ENCODE results near the gene B3GNT4. TPM values are rescaled to one million over a fixed set of nuclear protein-coding genes. Genes with fewer than 3 reads are reported as not detected.

Gene B3GNT4
- 1 to 10 TPM; 2.3 to 3.6 TPM for total RNA-seq

DNA sequence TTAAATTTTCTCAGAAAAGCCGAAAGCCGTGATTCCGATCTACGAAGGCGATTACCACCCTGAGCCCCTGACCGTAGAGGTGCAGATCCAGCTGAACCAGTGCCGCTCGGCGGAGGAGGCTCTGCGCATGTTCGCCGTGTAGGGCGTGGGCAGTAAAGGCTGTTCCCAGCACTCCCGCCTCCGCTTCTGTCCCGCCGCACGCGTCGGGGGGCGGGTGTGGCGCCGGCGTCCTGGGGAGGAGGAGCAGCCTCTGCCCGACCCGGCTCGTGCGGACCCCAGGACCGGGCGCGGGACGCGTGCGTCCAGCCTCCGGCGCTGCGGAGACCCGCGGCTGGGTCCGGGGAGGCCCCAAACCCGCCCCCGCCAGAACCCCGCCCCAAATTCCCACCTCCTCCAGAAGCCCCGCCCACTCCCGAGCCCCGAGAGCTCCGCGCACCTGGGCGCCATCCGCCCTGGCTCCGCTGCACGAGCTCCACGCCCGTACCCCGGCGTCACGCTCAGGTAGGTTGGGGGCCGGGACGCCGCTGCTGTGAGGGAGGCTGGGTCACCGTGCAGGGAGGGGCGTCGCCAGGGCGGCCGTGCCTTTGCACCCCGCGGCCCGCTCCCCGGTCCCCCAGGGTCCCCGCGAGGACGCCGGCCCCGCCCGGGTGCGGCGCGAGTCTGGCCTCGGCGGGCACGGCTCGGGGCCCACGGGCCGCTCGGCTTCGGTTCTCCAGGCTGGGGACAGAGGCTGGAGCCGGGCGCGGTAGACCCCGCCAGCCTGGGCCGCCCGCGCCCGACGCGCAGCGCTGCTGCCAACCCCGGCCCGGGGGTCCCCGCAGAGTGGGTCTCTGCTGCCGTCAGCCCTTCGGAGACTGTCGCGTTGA, at the start of gene B3GNT4:
B3GNT4 (plus strand) TSS at position 409 of the 866 bp plus-strand sequence. CDS start 910 bp downstream, outside the sequence.
- POLR2A ChIA-PET, result interaction anchor here (1.2 kb wide), 2 partner anchors 8 to 23 kb away, joined by 3 read pairs; partner anchors contain the start of gene DIABLO
- Mint-ChIP-seq H3K9me3 (no peaks in the 10 kb centered on the region), H3K36me3 (peaks cover 10% of the 10 kb centered on the region), H3K4me3 (peak within 1 kb of the TSS; percentile 78), H3K27me3 (peaks cover 14% of the 10 kb centered on the region), H3K27ac (no peak within 1 kb of the TSS), H3K4me1 (ENCODE audit: low read depth) (peaks cover 9% of the 10 kb centered on the region)
- intact Hi-C loops (cut with micrococcal nuclease), result loop anchor here (10.0 kb wide), 1 partner anchor 61 kb away; the partner anchor contains the start of gene VPS33A
- peak; percentile 76 for DNase-seq
- CTCF ChIA-PET, result interaction anchor here (0.6 to 1.2 kb wide), 2 partner anchors 12 to 353 kb away, joined by 3 read pairs; no protein-coding TSS in a partner anchor

DNA sequence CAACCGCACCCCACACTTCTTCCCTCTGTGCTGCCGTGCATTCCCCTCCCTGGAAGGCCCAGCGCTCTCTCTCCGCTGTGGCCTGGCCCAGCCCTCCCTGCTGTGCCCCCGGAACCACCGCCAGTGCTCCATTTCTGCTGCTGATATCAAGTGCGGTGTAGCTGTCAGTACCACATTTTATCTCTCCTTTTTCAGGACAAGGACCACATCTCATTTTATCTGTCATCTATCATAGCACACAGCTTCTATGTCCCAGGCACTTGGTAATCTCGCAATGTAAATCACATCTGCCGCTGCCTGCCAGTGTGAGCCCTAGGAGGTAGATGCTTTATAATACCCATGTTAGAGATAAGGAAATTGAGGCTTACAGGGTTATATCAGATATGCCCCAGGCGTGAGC, 47.8 kb upstream of the B3GNT4 start:
- no peak overlapping the region for H3K27ac Mint-ChIP-seq
- no peaks in the 10 kb centered on the region for H3K9me3 Mint-ChIP-seq
- ChIA-PET POLR2A (no interaction called here), CTCF (interaction anchor here (2.0 to 2.5 kb wide), 2 partner anchors 11 to 101 kb away, joined by 4 to 7 read pairs; no protein-coding TSS in a partner anchor)
- no peaks in the 10 kb centered on the region for H3K27me3 Mint-ChIP-seq
- intact Hi-C loops (cut with micrococcal nuclease), result no loop called here
- no peak overlapping the region for H3K4me3 Mint-ChIP-seq
- DNase-seq, result no peak
- no peaks in the 10 kb centered on the region for H3K4me1 Mint-ChIP-seq (ENCODE audit: low read depth)
- no peaks in the 10 kb centered on the region for H3K36me3 Mint-ChIP-seq

DNA sequence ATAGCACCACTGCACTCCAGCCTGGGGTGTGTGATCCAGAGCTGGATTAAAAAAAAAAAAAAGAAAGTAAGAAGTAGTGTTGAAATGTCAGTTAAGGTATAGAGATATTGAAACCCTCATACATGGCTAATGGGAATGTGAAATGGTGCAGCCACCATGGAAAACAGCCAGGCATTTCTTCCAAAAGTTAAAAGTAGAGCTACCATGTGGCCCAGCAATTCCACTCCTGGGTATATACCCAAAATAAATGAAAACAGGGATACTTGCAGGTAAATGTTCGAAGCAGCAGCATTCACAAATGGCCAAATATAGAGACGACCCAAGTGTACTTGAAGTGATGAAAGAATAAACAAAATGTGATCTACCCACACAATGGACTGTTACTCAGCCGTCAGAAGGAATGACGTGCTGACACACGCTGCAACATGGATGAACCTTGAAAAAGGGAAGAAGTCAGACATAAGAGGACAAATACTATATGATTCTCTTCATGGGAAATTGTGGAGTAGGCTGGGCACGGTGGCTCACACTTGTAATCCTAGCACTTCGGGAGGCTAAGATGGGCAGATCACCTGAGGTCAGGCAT, 44.7 kb upstream of the B3GNT4 start:
- Mint-ChIP-seq H3K4me1 (ENCODE audit: low read depth) (peaks cover 10% of the 10 kb centered on the region), H3K27me3 (no peaks in the 10 kb centered on the region), H3K4me3 (no peak overlapping the region), H3K27ac (no peak overlapping the region), H3K9me3 (no peaks in the 10 kb centered on the region), H3K36me3 (no peaks in the 10 kb centered on the region)
- no peak for DNase-seq
- CTCF ChIA-PET, result interaction anchor here (0.6 to 1.6 kb wide), 3 partner anchors 34 to 238 kb away, joined by 3 to 4 read pairs (median 3); no protein-coding TSS in a partner anchor
- POLR2A ChIA-PET, result no interaction called here
- intact Hi-C loops (cut with micrococcal nuclease), result no loop called here

DNA sequence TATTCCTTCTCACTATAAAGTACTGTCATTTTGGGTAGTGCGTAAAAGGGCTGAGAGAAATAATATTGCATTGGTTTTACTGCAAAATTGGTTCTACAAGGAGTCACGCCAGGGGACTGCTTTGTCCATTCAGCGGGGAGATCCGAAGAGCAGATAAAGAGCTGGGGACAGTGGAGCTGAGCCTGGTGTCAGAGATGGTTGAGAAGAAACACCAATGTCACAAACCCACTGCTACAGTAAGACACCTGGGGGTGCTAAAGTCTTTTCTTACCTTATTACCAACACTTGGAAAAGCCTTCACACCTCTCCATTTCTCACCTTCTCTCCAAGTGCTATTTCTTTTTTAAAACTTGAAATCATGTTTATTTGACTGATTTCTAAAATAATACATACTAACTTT, 43.6 kb upstream of the B3GNT4 start:
- Mint-ChIP-seq H3K27ac (no peak overlapping the region), H3K9me3 (no peaks in the 10 kb centered on the region)
- CTCF ChIA-PET, result interaction anchor here (1.6 kb wide), 1 partner anchor 33 kb away, joined by 3 read pairs; no protein-coding TSS in a partner anchor

DNA sequence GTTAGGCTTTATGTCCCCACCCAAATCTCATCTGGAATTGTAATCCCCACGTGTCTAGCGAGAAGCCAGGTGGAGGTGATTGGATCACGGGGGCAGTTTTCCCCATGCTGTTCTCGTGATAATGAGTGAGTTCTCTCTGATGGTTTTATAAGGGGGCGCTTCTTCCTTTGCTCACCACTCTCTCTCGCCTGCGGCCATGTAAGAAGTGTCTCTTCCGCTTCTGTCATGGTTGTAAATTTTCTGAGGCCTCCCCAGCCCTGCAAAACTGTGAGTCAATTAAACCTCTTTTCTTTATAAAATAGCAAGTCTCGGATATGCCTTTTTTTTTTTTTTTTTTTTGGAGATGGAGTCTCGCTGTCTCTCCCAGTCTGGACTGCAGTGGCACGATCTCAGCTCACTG, 42.7 kb upstream of the B3GNT4 start:
- ChIA-PET POLR2A (no interaction called here), CTCF (interaction anchor here (0.7 kb wide), 1 partner anchor 538 kb away, joined by 4 read pairs; no protein-coding TSS in a partner anchor)
- Mint-ChIP-seq H3K36me3 (no peaks in the 10 kb centered on the region), H3K27ac (no peak overlapping the region), H3K4me1 (ENCODE audit: low read depth) (peaks cover 10% of the 10 kb centered on the region), H3K27me3 (peaks cover 5% of the 10 kb centered on the region), H3K4me3 (no peak overlapping the region), H3K9me3 (no peaks in the 10 kb centered on the region)
- intact Hi-C loops (cut with micrococcal nuclease), result loop anchor here (2.0 kb wide), 1 partner anchor 30 kb away; no protein-coding TSS in a partner anchor
- DNase-seq, result no peak

More for the DNA sequence above, 43.6 kb upstream of the B3GNT4 start:
- Mint-ChIP-seq H3K4me1 (ENCODE audit: low read depth) (peaks cover 10% of the 10 kb centered on the region), H3K4me3 (no peak overlapping the region), H3K27me3 (peaks cover 3% of the 10 kb centered on the region), H3K36me3 (no peaks in the 10 kb centered on the region)
- DNase-seq, result no peak
- POLR2A ChIA-PET, result no interaction called here
- intact Hi-C loops (cut with micrococcal nuclease), result loop anchor here (2.0 kb wide), 1 partner anchor 31 kb away; no protein-coding TSS in a partner anchor

DNA sequence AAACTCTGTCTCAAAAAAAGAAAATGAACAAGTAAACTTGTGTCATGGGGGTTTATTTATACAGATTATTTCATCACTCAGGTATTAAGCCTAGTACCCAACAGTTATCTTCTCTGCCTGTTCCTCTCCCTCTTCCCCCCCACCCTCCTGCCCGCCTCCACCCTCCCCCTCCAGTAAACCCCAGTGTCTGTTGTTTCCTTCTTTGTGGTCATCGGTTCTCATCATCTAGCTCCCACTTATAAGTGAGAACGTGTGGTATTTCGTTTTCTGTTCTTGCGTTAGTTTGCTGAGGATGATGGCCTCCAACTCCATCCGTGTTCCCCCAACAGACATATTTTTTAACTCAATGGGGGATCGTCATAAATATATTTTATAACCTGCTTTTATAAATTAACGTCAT, 41.8 kb upstream of the B3GNT4 start:
- ChIA-PET CTCF (interaction anchor here (0.7 to 0.9 kb wide), 2 partner anchors 107 to 539 kb away, joined by 3 to 4 read pairs; no protein-coding TSS in a partner anchor), POLR2A (no interaction called here)
- intact Hi-C loops (cut with micrococcal nuclease), result loop anchor here (2.0 kb wide), 1 partner anchor 29 kb away; no protein-coding TSS in a partner anchor
- DNase-seq, result peak; percentile 45
- Mint-ChIP-seq H3K9me3 (no peaks in the 10 kb centered on the region), H3K4me3 (no peak overlapping the region), H3K27me3 (peaks cover 5% of the 10 kb centered on the region), H3K4me1 (ENCODE audit: low read depth) (peaks cover 13% of the 10 kb centered on the region), H3K27ac (no peak overlapping the region), H3K36me3 (no peaks in the 10 kb centered on the region)

DNA sequence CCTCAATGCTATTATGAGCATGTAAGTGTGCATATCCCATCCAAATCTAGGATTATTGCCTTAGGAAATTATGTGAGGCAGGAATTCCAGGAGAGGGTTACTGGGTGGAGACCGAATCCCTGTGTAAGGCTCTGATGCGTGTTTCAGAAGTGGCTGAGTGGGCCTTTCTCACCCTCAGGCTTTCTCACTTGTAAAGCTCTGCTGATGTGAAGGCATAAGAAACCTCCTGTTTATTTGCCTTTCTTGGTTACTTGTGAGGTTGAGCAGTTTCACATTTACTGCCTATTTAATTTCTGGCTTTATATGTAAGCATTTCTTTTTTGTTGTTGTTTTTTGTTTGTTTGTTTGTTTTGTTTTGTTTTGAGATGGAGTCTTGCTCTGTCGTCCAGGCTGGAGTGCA, 40.5 kb upstream of the B3GNT4 start:
- intact Hi-C loops (cut with micrococcal nuclease), result no loop called here
- CTCF ChIA-PET, result interaction anchor here (0.5 kb wide), 1 partner anchor 168 kb away, joined by 3 read pairs; no protein-coding TSS in a partner anchor
- peaks cover 10% of the 10 kb centered on the region for H3K27me3 Mint-ChIP-seq
- no peak overlapping the region for H3K27ac Mint-ChIP-seq
- no peaks in the 10 kb centered on the region for H3K9me3 Mint-ChIP-seq
- no peaks in the 10 kb centered on the region for H3K36me3 Mint-ChIP-seq
- peaks cover 23% of the 10 kb centered on the region for H3K4me1 Mint-ChIP-seq (ENCODE audit: low read depth)
- DNase-seq, result no peak
- no peak overlapping the region for H3K4me3 Mint-ChIP-seq
- POLR2A ChIA-PET, result no interaction called here

DNA sequence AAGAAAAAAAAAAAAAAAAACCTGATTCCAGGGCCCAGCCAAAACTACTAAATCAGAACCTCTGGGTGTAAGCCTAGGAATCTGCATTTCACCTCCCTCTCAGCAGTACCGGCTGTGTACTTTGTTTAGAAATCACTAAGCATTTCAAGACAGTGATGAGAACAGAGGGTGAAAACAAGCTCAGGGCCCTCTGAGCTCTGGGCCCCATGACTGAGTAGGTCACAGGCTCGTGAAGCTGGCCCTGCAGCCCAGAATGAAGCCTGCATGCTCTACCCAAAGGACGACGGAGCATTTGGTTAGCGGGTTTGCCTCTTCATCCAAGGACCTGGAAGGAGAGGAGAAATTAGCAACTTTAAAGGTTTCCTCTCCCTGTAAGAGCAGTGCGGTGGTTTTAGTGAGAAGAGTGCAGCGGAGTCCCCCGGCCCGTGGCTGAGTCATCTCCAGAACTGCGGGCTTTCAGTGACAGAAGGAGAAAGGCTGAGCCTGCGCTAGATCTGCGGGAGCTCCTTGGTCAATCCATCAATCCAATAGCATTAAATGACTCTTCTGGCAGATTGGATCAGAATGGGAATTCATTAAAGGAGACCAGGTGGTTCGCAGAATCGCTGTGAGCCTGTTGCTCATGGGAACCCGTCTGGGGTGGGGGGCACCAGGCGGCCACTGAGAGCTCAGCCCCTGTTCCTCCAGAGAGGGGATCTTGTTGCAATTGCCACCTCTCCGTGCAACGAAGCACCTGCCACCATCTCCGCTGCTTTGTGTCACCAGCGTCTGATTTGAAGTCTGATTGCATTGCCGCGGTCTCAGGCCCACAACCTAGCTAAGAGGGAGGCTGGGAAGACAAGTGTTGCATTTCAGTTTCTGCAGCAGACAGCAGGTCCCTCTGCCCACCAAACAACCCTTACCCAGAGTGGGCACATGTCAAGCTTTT, 36.8 kb upstream of the B3GNT4 start:
- Mint-ChIP-seq H3K4me1 (ENCODE audit: low read depth) (peaks cover 20% of the 10 kb centered on the region), H3K36me3 (no peaks in the 10 kb centered on the region), H3K9me3 (no peaks in the 10 kb centered on the region), H3K27ac (peak overlapping the region; percentile 76), H3K4me3 (no peak overlapping the region), H3K27me3 (peaks cover 19% of the 10 kb centered on the region)
- intact Hi-C loops (cut with micrococcal nuclease), result loop anchor here (2.0 kb wide), 2 partner anchors 30 to 174 kb away; no protein-coding TSS in a partner anchor
- ChIA-PET CTCF (interaction anchor here (0.8 to 2.0 kb wide), 7 partner anchors 12 to 175 kb away, joined by 3 to 6 read pairs (median 4); no protein-coding TSS in a partner anchor), POLR2A (interaction anchor here (0.6 to 1.7 kb wide), 9 partner anchors 16 to 272 kb away, joined by 3 to 7 read pairs (median 4); partner anchors contain the start of genes BCL7A and LRRC43)
- DNase-seq, result peak; percentile 91

DNA sequence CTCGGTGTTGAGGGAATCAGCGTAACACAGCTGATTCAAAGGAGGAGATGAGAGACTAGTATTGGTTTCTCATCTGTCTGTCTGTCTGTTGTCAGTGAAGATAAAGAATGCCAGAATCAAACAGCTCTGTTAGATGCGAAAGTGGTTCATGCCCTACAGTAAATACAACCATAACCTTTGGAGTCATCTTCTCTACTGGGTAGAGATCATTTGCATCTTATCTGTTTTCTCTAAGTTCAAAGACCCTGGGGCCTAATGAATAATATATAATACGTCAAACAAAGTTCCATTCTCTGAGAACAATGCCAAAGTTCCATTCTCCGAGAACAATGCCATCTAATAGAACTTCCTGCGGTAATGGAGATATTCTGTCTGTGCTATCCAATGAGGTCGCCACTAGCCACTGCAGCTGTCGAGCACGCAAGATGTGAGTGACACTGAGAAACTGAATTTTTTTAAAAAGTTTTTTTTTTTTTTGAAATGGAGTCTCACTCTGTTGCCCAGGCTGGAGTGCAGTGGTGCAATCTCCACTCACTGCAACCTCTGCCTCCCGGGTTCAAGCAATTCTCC, 36.1 kb upstream of the B3GNT4 start:
- POLR2A ChIA-PET, result interaction anchor here (0.6 to 1.7 kb wide), 6 partner anchors 37 to 273 kb away, joined by 3 to 6 read pairs (median 4); no protein-coding TSS in a partner anchor
- Mint-ChIP-seq H3K27ac (peak overlapping the region; percentile 76), H3K36me3 (no peaks in the 10 kb centered on the region), H3K4me1 (ENCODE audit: low read depth) (peaks cover 16% of the 10 kb centered on the region), H3K27me3 (peaks cover 19% of the 10 kb centered on the region), H3K4me3 (no peak overlapping the region), H3K9me3 (no peaks in the 10 kb centered on the region)
- intact Hi-C loops (cut with micrococcal nuclease), result loop anchor here (2.0 kb wide), 2 partner anchors 29 to 175 kb away; no protein-coding TSS in a partner anchor
- DNase-seq, result no peak
- CTCF ChIA-PET, result interaction anchor here (1.0 to 2.0 kb wide), 5 partner anchors 13 to 113 kb away, joined by 3 to 6 read pairs (median 4); no protein-coding TSS in a partner anchor

DNA sequence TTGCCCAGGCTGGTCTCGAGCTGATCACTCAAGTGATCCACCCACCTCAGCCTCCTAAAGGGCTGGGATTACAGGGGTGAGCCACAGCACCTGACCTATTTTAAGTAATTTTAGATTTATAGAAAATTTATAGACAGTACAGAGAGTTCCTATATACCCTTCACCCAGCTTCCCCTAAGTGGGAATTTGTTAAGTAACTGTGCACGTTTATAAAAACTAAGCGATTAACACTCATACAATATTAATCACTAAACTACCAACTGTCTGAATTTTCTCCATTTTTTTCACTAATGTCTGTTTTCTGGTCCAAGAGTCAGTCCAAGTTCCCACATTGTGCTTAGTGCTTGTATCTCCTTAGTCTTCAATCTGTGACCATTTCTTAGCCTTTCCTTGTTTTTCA, 35.0 kb upstream of the B3GNT4 start:
- H3K36me3 Mint-ChIP-seq, result no peaks in the 10 kb centered on the region
- H3K4me1 Mint-ChIP-seq (ENCODE audit: low read depth), result peaks cover 13% of the 10 kb centered on the region
- no peak overlapping the region for H3K4me3 Mint-ChIP-seq
- DNase-seq, result no peak
- H3K9me3 Mint-ChIP-seq, result no peaks in the 10 kb centered on the region
- H3K27me3 Mint-ChIP-seq, result peaks cover 19% of the 10 kb centered on the region
- ChIA-PET CTCF (interaction anchor here (0.7 kb wide), 1 partner anchor 11 kb away, joined by 3 read pairs; no protein-coding TSS in a partner anchor), POLR2A (no interaction called here)
- no peak overlapping the region for H3K27ac Mint-ChIP-seq
- intact Hi-C loops (cut with micrococcal nuclease), result no loop called here

DNA sequence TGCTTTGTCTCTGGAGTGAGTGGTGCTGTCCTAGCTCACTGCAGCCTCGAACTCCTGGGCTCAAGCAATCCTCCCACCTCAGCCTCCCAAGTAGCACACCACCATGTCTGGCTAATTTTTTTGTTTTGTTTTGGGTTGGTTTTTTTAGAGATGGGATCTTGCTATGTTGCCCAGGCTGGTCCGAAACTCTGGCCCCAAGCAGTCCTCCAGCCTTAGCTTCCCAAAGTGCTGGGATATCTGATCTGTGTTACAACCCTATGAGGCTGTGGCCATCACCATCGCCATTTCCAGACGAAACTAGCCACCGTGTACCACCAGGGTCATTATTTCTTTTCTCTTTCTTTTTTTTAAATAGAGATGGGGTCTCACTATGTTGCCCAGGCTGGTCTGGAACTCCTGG, 32.1 kb upstream of the B3GNT4 start:
- intact Hi-C loops (cut with micrococcal nuclease), result no loop called here
- no peak overlapping the region for H3K4me3 Mint-ChIP-seq
- no peak overlapping the region for H3K27ac Mint-ChIP-seq
- CTCF ChIA-PET, result no interaction called here
- H3K4me1 Mint-ChIP-seq (ENCODE audit: low read depth), result peaks cover 24% of the 10 kb centered on the region
- DNase-seq, result no peak
- POLR2A ChIA-PET, result no interaction called here
- no peaks in the 10 kb centered on the region for H3K9me3 Mint-ChIP-seq
- H3K27me3 Mint-ChIP-seq, result peaks cover 15% of the 10 kb centered on the region
- H3K36me3 Mint-ChIP-seq, result no peaks in the 10 kb centered on the region
